SU-DHL-6 (cell line): ENCODE results near the gene SERPINA5.

Experiments used
- CTCF ChIP-seq: fragments of 200-600 bp; sonication (generic); IDR thresholded peaks from one replicate; pipeline ENCODE4 v1.5.1; 2017; ENCODE audit warnings: antibody characterized with exemption, mild to moderate bottlenecking, low read length, moderate library complexity; ENCODE audit not compliant: insufficient read depth, poor library complexity, severe bottlenecking
- EZH2phosphoT487 ChIP-seq: fragments of 200-600 bp; sonication (generic), shearing (Covaris generic); conservative IDR thresholded peaks from 2 replicates; pipeline ENCODE4 v1.6.1; 2018; ENCODE audit warnings: mild to moderate bottlenecking, antibody characterized with exemption, low read length, moderate library complexity, mixed read lengths

- no peak for TF ChIP-seq EZH2phosphoT487
- TF ChIP-seq CTCF, result no peak
These were observed 51.9 kb downstream of the SERPINA5 start for GRCh38 chr14:94633121-94633520.
